NB4 (cell line): ENCODE results near the gene PLN.

Experiments used
- CTCF ChIP-seq: IDR thresholded peaks from one replicate; pipeline ENCODE4 v1.5.1; 2012; ENCODE audit warnings: low read depth, low read length
- MYC ChIP-seq: IDR thresholded peaks from 2 replicates; pipeline ENCODE4 v1.6.1; 2011; ENCODE audit warnings: low read depth, low read length

- no peak for TF ChIP-seq CTCF
- TF ChIP-seq MYC: no peak
These were observed 43.5 kb upstream of the PLN start for GRCh38 chr6:118504611-118505010.
